Activated gamma-delta T cell treated with Interleukin-2 at 50 U/mL for 16 hours (primary cell): ENCODE data around the gene ATG13.

Source experiments
- DNase-seq: peaks from one replicate; pipeline ENCODE4 v3.0.0-alpha.2; 2020

The ATG13 gene

DNA sequence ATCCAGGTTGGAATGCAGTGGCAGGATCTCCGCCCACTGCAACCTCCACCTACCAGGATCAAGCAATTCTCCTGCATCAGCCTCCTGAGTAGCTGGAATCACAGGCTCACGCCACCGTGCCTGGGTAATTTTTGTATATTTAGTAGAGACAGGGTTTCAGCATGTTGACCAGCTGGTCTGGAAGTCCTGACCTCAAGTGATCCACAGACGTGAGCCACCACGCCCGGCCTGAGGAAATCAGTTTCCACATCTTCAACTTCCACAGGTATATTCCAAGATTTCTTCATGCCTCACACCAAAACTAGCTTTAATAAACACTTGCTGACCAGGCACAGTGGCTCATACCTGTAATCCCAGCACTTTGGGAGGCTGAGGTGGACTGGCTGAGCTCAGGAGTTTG is 8.0 kb upstream of the ATG13 start:
- DNase-seq, result no peak

DNA sequence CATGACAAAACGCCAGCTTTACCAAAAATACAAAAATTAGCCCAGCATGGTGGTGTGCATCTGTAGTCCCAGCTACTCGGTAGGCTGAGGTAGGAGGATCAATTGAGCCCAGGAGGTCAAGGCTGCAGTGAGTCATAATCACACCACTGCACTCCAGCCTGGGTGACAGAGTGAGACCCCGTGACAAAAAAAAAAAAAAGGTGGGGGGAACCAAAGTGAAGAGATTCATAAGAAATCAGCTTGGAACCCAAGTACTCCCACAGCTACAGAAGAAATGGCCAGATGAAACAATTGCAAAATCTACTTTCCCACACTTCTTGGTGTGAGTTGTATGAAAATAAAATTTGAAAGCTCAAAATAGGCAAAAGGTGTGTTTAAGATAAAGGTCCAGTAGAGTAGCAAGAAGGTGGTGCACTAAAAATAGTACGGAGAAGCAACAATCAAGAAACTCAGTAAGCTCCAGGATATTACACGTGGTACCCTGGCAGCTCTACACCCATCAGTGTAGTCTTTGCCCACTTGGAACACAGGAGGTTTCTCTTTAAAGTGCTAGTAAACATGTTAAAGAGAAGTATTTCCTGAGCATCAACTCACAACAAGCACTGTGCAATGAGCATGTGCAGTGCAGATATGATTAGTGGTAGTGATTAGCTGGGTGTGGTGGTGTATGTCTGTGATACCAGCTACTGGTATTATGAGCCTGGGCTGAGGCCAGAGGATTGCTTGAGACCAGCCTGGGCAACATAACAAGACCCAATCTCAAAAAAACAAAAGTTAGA is 5.6 kb upstream of the ATG13 start:
- DNase-seq, result no peak

DNA sequence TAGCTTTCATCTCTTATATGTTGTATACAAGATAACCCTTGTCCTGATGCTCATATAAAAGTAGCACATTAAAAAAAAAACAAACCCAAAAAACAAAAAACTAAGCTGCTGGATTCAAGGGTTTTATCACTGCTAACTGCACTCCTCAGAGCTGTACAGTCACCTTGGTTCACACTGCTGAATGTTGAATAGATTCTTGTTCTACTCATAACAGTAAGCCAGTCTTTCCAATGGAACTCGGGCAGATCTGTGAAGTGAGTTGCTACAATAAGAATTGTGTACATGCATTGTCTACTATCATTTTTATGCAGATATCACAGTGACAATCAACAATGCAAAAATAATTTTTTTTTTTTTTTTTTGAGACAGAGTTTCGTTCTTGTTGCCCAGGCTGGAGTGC is 5.0 kb upstream of the ATG13 start:
- DNase-seq, result no peak

DNA sequence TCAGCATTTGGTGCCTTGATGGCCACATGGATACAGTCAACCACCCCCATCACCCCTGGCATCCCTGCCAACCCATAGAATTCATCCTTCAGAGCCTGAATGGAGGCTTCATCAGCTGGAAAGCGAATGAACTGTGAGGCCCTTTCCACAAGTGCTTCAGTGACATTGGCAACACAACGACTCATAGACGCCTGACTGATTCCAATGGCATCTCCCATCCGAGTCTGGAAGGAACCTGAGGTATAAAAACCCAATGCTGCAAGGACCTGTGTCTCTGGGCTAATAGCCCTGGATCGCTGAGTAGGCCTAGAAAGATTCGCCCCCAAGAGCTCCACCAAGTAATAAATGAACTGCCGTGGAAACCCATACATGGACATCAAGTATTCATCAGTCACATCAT is 1.6 kb upstream of the ATG13 start:
- no peak for DNase-seq

DNA sequence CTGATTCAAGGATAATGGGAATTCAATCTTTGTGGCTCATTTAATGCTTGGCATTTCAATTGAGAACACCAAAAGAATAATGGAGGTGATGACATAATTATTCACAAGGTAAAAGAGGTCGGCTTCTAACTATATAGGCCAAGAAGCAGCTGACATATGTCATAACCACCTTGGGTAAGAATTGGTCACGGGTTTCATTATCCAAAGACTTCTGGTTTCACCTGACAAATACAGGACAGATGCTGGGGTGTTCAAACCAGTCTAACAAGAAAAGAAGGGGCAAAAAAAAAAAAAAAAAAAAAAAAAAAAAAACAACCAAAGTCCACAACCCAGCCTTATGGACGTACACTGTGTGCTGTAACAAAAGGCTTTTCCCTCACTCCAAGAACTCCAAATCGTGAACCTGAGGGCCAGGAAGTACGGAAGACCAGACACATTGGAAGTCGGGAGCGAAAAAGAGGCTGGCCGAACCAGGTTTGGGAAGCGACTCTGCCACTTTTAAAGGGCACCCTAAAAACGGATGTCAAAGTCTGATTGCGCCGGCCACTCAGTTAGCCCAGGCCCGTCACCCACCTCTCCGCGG is 711 bp upstream of the ATG13 start:
- DNase-seq, result no peak

DNA sequence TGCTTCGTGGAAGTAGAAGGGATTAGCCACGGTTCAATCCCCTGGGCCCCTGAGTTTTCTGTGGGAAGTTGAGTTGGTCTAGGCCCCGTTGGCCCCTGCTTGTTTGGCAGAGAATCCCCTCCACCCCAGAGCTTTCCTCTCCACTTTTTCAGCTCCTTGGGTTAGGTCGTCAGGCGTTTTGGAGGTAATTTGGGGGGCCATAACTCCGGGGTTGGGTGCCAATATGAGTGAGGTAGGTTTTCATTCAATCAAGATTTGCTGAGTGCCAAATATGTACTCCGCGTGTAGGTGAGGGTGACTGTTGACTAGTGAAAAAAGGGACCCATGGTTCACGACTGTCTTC is 590 bp downstream of the ATG13 start:
- DNase-seq, result no peak

DNA sequence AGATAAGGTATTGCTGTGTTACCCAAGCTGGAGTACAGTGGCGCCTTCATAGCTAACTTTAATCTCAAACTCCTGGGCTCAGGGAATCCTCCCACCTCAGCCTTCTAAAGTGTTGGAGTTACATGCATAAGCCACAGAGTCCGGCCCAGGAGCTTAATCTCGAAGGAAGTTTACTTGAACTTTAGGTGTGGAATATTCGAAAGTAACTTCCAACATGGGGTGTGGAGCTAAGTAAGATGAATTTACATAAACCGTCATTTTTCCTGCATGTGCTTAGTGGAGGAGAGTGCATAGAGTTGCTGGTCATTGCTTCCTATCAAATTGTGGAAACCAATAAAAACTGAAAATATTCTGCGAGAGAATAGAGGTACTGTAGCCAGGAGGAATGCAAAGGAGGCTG is 1.5 kb downstream of the ATG13 start:
- DNase-seq, result no peak

DNA sequence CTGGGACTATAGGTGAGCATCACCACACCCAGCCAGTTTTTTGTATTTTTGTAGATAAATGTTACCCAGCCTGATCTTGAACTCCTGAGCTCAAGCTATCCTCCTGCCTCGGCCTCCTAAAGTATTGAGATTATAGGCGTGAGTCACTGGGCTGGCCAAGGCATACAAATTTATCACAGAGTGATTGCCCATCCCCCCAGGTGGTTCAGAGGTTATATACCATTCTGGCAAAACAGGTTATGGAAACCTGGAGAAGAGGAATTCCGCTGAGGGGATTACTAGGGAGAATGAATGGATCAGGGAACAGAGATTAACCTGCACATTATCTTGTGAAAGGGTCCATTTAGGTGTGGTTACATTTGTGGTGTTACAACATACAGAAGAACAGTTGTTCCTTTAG is 8.1 kb downstream of the ATG13 start:
- DNase-seq, result no peak

DNA sequence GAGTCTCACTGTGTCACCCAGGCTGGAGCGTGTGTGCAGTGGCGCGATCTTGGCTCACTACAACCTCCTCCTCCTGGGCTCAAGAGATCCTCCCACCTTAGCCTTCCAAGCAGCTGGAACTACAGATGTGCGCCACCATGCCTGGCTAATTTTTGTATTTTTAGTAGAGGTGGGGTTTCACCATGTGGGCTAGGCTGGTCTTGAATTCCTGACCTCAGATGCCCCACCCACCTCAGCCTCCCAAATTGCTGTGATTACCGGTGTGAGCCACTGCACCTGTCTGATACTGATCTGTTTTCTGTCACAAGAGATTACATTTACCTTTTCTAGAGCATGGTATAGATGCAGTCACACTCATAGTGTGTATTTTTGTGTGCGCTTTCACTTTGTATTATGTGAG is 11.6 kb downstream of the ATG13 start:
- no peak for DNase-seq

DNA sequence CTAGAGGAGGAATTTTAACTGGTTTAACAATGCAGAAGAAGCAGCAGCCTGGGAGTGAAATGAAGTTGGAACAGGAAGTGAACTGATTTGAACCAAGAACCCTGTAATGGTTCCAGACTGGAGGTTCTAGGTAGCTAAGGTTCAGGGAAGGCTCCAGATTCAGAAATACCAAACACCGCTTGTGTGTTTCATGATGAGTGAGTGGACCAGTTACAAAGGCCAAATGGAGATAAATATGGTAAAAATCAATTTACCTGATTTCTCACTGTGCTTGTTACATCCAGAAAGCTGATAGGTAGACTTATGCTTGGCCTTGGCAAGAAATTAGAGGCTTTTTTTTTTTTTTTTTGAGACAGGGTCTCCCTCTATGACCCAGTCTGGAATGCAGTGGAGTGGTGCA is 12.9 kb downstream of the ATG13 start:
- DNase-seq, result no peak

DNA sequence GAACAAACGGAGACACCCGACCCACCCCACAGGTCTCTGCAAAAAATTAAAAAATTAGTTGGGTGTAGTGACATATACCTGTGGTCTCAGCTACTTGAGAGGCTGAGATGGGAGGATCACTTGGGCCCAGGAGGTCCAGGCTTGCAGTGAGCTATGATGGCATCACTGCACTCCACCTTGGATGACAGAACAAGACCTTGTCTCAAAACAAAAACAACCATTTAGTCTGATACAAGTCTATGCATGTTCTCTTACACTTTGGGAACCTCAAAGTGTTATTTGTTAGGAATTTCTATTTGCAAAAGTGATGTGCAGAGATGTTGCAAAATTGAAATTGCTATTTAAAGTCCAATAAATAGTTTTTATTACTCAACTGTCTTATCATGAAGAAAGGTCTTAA is 14.3 kb downstream of the ATG13 start:
- no peak for DNase-seq

DNA sequence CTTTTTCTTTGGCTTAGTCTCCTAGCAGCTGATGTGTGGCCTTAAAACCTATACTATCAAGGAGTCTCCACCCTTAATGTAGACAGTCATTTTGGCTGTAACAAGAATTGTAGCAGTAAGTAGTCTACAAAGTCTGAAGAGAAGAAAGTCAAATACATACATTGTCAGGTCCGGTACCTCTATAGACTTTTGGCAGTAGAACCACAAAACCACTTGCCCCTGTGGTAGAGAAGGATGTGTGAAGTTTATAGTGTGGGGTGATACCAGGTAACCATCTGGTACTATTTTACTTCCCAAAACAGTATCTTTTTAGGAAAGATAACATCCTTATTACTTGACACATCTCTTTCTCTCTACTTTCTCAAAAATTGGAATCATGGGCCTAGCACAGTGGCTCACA is 15.1 kb downstream of the ATG13 start:
- no peak for DNase-seq

DNA sequence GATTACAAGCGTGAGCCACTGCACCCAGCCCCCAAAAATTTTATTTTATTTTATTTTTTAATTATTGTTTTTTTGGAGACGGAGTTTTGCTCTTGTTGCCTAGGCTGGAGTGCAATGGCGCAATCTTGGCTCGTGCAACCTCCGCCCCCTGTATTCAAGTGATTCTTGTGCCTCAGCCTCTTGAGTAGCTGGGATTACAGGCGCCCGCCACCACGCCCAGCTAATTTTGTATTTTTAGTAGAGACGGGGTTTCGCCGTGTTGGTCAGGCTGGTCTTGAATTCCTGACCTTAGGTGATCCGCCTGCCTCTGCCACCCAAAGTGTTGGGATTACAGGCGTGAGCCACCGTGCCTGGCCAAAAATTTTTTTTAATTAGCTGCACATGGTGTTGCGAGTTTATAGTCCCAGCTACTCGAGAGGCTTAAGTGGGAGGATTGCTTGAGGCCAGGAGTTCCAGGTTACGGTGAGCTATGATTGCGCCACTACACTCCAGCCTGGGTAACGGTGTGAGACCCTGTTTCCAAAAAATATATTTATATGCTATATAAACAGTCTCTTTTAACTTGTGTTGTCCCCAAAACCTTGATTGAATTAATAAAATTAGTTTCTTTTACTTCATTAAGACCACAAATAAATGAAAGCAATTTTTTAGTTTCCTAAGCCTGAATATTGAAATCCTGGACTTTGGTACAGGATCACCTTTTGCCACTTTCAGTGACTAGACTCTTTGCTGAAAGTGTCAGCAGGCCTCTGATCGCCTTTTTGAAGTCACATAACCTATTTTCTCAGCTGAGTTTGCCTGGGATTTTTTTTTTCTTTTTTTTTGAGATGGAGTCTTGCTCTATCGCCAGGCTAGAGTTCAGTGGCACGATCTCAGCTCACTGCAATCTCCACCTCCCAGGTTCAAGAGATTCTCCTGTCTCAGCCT is 16.2 kb downstream of the ATG13 start:
- DNase-seq, result no peak

DNA sequence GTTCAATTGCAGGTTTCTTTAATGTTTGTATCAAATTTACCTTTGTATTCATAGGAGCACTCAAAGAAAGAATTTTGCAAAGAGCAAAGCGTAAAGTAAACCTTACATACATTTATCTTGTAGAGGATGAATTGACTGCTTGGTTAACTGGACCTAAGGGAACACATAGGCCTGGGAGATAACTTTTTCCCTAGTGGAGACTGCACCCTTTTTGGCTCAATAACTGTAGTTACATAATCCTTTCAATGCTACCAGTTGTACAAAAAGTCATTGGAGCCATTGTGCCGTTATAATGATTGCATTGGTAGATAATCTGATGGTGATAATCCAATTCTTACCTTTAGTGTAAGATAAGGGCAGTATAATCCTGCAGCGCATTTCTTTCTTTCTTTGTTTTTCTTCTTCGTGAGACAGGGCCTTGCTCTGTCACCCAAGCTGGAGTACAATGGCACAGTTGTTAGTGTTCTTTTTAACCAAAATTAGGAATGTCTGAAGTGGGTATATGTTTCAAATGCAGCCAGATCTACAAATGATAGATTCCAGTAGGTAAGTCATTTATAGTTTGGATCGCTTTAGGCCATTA is 18.3 kb downstream of the ATG13 start:
- no peak for DNase-seq

DNA sequence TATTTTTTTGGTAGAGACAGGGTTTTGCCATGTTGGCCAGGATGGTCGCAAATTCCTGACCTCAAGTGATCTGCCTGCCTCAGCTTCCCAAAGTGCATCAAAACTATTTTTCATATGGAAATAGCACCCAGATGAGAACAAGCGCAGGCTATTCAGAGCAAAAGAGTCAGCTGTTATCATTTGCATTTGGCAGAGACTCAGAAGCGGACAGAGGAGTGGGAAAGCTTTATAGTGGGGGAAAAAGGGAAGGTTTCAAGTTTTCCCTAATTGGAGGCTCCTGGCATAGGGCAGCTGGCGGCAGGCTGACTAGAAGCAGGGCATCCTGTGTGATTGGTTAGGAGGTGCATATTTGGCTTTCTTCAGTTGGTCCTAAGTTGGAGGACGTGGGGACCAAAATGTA is 20.2 kb downstream of the ATG13 start:
- DNase-seq, result no peak

DNA sequence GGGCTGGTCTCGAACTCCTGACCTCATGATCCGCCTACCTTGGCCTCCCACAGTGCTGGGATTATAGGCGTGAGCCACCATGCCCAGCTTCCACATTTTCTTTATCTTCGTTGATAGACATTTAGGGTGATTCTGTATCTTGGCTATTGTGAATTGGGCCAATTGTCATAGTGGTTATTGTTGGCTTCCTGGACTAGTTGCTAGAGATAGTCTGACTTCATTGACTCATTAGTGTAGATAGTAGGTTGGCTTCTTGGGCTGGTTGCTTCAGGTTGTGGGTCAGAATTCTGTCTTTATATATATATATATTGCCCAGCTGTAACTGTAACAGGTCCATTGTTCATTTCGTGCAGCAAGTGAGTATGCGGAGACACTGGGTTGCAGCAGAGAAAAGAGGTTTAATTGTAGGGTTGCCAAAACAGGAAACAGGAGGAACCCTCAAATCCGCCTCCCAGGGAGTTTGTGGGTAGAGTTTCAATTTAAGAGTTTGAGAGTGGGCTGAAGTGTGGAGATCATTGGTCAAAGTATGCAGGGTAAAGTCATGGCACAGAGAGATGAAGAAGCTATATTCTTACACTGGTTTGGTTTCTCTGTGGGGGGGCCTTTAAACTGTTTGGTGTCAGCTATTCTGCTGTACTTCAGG is 22.0 kb downstream of the ATG13 start:
- DNase-seq, result no peak

DNA sequence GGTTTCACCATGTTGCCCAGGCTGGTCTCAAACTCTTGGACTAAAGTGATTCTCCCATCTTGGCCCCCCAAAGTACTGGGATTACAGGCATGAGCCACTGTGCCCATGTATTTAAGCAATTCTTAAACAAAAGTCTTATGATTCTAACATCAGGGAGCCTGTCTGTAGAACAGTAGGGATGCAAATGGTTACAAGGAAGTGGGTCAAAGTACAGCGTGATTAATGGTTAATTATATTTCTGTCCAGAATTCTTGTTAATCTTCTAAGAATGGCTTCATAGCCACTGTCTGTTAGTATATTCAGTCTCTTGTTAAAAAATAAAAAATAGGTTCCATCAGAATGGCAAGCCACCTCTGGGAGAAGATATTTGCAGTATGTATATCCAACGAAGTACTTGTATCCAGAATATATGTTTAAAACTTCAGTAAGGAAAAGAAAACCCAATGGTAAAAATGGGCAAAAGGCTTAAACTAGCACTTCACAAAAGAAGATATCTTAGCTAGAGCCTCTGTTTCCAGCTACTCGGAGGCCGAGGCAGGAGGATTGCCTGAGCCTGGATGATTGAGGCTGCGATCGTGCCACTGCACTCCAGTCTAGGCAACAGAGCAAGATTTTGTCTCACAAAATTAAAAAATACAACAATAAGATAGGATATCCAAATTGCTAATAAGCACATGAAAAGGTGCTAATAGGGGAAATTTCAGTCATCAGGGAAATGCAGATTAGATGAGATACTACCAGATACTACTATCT is 22.9 kb downstream of the ATG13 start:
- DNase-seq, result no peak

DNA sequence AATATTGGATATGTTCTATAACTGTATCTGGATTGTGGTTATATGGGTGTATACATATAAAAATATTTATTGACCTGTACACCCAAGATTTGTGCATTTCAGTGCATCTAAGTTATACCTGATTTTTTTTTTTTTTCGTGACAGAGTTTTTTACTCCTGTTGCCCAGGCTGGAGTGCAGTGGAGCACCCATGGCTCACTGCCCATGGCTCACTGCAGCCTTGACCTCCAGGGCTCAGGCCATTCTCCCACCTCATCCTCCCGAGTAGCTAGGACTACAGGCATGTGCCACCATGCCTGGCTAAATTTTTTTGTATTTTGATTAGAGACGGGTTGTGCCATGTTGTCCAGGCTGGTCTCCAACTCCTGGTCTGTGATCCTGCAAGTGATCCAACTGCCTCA is 24.3 kb downstream of the ATG13 start:
- DNase-seq, result no peak

DNA sequence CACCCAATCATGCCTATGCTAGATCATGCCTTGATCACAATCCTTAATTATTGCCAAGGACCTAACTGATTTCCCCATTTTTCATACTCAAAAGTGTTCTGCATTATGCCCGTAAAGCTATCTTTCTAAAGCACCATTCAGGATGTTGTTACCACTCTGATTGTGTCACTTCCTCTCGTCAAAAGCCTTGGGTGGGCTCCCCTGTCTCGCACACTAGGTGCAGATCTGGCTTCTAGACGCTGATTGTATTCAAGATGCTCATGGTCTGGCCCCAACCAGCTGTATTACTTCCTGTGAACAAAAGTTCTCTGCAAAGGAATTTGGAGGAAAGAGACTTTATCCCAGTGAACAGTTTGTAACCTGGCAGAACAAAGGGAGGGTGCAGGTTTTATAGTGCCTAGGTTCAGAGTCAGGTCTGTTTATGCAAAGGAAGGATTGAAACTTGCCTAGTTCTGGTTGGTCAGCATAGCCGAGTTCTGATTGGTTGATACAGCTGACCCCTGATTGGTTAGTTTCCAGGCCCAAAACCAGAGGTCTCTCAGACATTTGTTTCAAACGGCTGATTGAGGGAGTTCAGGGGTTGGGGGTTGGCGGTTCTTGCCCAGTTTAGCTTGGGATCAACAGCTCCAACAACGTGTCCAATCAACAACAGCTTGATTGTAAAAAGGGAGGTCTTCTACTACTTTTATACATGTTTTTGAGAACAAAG is 25.4 kb downstream of the ATG13 start:
- no peak for DNase-seq

DNA sequence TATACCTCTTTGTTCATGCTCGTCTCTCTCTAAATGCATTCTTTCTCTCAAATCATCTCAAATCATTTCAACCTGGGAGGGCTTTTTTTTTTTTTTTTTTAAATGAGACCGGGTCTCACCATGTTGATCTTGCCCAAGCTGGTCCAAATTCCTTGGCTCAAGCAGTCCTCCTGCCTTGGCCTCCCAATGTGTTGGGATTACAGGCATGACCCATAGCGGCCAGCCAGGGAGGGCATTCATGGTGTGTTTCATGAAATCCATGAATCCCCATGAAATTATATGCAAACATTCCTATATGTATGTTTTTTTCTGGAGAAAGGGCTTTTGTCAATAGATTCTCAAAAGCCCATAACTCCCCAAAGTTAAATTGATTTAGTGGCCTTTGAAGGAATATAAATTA is 26.2 kb downstream of the ATG13 start:
- DNase-seq, result no peak

DNA sequence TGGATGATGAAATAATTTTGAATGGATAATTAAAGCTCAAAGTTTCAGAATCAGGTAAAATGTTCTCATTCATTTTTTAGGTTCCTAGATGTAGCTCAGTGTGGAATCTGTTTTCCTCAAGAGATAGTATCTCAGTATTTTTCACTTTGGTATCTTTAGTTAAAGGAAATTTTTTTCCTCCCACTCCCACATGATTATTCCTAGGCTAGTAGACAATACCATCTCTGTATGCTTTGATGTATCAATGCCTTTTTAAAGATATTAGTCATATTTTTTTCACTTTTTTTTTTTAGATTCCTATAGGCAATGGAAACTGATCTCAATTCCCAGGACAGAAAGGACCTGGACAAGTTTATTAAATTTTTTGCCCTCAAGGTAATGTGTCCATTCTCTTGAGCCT is 26.6 kb downstream of the ATG13 start:
- no peak for DNase-seq
